Thyroid gland (tissue), 4 donors: ENCODE data around the gene XG. TPM values are rescaled to one million over a fixed set of nuclear protein-coding genes. Genes with fewer than 3 reads are reported as not detected.
A peak's percentile ranks its signal among the peaks of the same experiment; 100 is the strongest.
"Not testable (repeated sequence)": the region's sequence is repeated elsewhere in the genome, so short reads cannot be mapped to it uniquely, and the experiment has no call there.

Experiments
- DNase-seq, 2 donors: peaks; one replicate each; pipeline ENCODE4 v3.0.0-alpha.2; 2019
- H3K27ac ChIP-seq, 3 donors: fragments of 200-600 bp; sonication (generic); 1 replicate in 2 of 3; 2 replicates in 1 of 3; pipeline ENCODE4 v1.5.1; 2016 to 2019; ENCODE audit warnings: mild to moderate bottlenecking in 1 of 3, moderate library complexity in 1 of 3
- H3K27me3 ChIP-seq: fragments of 200-600 bp; sonication (generic); one replicate; pipeline ENCODE4 v1.5.1; 2019
- H3K36me3 ChIP-seq, 2 donors: fragments of 200-600 bp; sonication (generic); one replicate each; pipeline ENCODE4 v1.5.1; 2016 to 2019
- H3K4me1 ChIP-seq, 2 donors: fragments of 200-600 bp; sonication (generic); one replicate each; pipeline ENCODE4 v1.5.1; 2017 to 2019
- H3K4me3 ChIP-seq, 3 donors: fragments of 200-600 bp; sonication (generic); replicated peaks in 1 of 3; 1 replicate in 2 of 3; 2 replicates in 1 of 3; pipeline ENCODE4 v1.5.1; 2016; ENCODE audit warnings: mild to moderate bottlenecking in 1 of 3
- H3K9me3 ChIP-seq: fragments of 200-600 bp; sonication (generic); one replicate; pipeline ENCODE4 v1.5.1; 2017
- CTCF ChIP-seq, 6 experiments: fragments of 200-600 bp in 3 of 6; fragments of 450-650 bp in 3 of 6; sonication (generic) in 3 of 6; IDR thresholded peaks; one replicate each; pipeline ENCODE4 v1.5.1; 2016 to 2019; ENCODE audit warnings: antibody characterized with exemption in 6 of 6, mild to moderate bottlenecking in 2 of 6, inconsistent platforms in 1 of 6, moderate library complexity in 1 of 6
- POLR2A ChIP-seq, 2 donors: fragments of 450-650 bp; IDR thresholded peaks; one replicate each; pipeline ENCODE4 v1.6.1; 2017; ENCODE audit warnings: antibody characterized with exemption in 2 of 2, mild to moderate bottlenecking in 2 of 2, moderate library complexity in 1 of 2
- WGBS, 2 donors: methylation state at CpG; one replicate each; pipeline ENCODE4 v1.1.5; 2017; 5-methylcytosine and 5-hydroxymethylcytosine counted together
- intact Hi-C: fragments of 100-400 bp; cut with DNase I; formaldehyde crosslinking; loops from one replicate; pipeline ENCODE4 v1.15.1; 2023
- total RNA-seq, 4 donors: library from RNA; depleted of rRNA; stranded (reverse); fragments of >200 nt; gene quantifications; one replicate each; pipeline ENCODE4 v1.2.3, GENCODE V29; 2016

Gene XG
- total RNA-seq, 4 donors from 2014 or later = 0.68 to 4.7 (median 2.4) TPM

DNA sequence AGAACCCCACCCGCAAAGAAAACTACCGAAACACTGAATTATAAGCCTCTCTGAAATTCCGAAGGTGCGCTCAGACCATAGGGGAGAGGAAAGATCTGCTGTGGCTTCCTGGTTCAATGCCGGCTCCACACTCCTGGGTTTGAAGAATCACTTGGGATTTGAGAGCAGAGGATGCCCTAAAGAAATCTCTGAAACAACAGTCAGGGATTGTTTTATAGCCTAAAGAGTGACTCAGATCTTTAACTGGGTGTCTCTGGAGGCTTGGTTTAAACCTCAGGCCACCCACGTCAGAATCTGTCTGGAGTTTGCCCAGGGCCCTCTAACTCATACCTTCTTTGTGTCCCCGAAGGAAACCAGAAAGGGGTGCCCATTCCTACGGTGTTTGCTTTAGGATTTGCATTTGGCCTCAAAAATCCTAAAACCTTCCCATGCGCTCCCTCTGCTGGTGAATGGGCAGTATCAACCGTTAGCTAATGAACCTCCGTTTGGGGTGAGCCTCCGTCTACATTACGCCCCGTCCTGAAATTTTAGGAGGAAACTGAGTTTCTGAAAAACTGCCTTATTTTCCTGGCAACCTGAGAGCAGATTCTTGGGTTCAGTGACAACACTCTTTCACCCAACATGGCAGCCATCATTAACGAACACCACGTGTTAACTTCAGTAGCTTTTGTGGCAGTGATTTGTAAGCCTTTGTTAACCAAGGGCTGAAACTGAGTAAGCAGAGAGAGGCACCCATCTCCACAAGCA, 60.5 kb downstream of the XG start:
- H3K4me1 ChIP-seq, H3K4me3 ChIP-seq, H3K9me3 ChIP-seq, H3K36me3 ChIP-seq, H3K27me3 ChIP-seq, H3K27ac ChIP-seq: not testable (repeated sequence)
- WGBS, 2 donors = 30 to 54% methylated on average over 7 to 13 of the region's 16 CpGs
- DNase-seq = peak; percentile 12 to 25
- TF ChIP-seq CTCF (IDR thresholded peaks at IDR 0.05) = peak in 5 of 6 experiments; percentile 17 to 60 (median 38)
- intact Hi-C loops = loop anchor here (10.0 kb wide), 1 partner anchor 168 kb away; no protein-coding TSS in a partner anchor

GRCh38 chrX:2817036-2817435, 65.2 kb downstream of the XG start:
- DNase-seq = no peak
- Histone ChIP-seq H3K9me3 (no peaks in the 10 kb centered on the region), H3K36me3 (no peaks in the 10 kb centered on the region), H3K27ac (no peak overlapping the region), H3K4me1 (no peaks in the 10 kb centered on the region), H3K4me3 (no peak overlapping the region), H3K27me3 (no peaks in the 10 kb centered on the region)
- TF ChIP-seq CTCF (IDR thresholded peaks at IDR 0.05) = no peak
- TF ChIP-seq POLR2A (IDR thresholded peaks at IDR 0.05) = no peak
- 73 to 83% methylated on average over 2 of the region's 2 CpGs for WGBS, 2 donors
- intact Hi-C loops = loop anchor here (10.0 kb wide), 1 partner anchor 172 kb away; no protein-coding TSS in a partner anchor

DNA sequence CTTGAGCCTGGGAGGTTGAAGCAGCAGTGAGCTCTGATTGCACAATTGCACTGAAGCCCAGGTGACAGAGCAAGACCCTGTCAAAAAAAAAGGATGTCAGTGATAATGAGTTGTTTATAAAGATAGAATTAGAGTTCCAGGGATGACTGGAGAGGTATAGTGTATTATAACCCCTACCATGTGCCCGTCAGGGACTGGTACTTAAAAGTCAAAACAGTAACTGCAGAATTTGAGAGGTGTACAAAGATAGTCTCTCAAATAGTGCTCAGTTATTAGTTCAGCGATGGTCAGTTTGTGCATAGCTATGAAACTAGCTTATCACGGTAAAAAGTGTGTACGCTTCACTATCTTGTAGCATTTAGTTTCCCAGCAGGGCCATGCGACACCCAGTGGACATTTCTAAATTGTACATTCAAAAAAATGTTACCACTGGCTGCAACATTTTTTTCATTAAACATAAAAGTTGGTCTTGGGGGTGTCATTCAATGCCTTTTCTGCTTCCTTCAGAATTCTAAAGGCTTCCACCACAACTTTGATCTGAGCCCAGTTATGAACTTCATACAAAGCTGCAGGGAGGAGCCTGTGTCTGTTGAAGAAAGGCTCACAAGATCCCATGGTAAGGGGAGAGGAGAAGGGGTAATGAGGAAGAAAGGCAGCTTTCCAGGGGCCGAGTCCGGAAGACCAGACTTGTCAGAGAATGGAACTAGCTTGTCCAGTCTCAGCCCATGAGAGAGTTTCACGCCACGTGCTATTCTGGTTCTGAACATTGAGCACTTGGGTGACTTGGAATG, 67.7 kb downstream of the XG start:
- WGBS, 2 donors = 67 to 70% methylated on average over 7 to 9 of the region's 9 CpGs
- Histone ChIP-seq H3K36me3 (no peaks in the 10 kb centered on the region), H3K4me3 (no peak overlapping the region), H3K27ac (no peak overlapping the region), H3K27me3 (no peaks in the 10 kb centered on the region), H3K9me3 (no peaks in the 10 kb centered on the region), H3K4me1 (no peaks in the 10 kb centered on the region)
- DNase-seq = no peak
- TF ChIP-seq CTCF (IDR thresholded peaks at IDR 0.05) (peak in 1 of 6 experiments; percentile 14), POLR2A (IDR thresholded peaks at IDR 0.05) (no peak)
- intact Hi-C loops = loop anchor here (10.0 kb wide), 1 partner anchor 175 kb away; no protein-coding TSS in a partner anchor

DNA sequence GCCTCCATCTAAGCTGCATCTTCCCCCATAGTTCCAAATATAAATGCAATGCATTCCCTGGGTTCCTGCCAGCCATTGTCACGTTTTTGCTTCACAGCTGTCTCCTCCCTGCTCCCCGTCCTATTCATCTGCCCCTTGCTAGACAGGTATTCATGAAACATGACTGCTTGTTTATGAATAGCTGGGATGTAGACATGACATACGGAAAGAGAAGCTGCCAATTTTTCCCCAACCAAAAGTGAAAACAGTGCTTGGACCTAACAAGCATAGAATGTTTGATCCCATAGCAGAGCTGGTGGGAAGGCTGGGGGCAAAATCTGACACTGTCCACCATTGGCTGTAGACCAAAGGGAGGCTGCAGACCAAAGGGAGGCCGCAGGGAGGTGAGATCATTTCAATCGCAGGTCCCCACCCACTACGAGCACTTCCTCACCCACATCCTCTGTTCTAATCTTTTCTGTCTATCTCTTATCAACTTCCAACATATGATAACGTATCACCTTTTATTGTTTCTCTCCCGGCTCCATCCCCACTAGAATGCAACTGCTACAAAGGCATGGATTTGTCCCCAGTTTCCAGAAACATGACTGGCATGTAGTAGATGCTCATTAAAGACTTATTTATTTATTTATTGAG, 68.4 kb downstream of the XG start:
- no peak overlapping the region for H3K27ac ChIP-seq
- no peaks in the 10 kb centered on the region for H3K9me3 ChIP-seq
- H3K4me1 ChIP-seq = no peaks in the 10 kb centered on the region
- intact Hi-C loops = no loop called here
- no peak for TF ChIP-seq POLR2A (IDR thresholded peaks at IDR 0.05)
- no peak for TF ChIP-seq CTCF (IDR thresholded peaks at IDR 0.05)
- H3K4me3 ChIP-seq = no peak overlapping the region
- H3K27me3 ChIP-seq = no peaks in the 10 kb centered on the region
- WGBS, 2 donors = 53 to 79% methylated on average over 8 of the region's 8 CpGs
- no peaks in the 10 kb centered on the region for H3K36me3 ChIP-seq
- no peak for DNase-seq
